Uterus (tissue), 4 donors: ENCODE results near the gene MAP3K8. TPM values are rescaled to one million over a fixed set of nuclear protein-coding genes. Genes with fewer than 3 reads are reported as not detected.

Experiments
- DNase-seq, 2 donors: peaks; one replicate each; pipeline ENCODE4 v3.0.0-alpha.2; 2019 to 2020
- H3K27ac ChIP-seq, 2 donors: fragments of 200-600 bp; sonication (generic); 1 replicate in 1 of 2; 2 replicates in 1 of 2; pipeline ENCODE4 v1.5.1; 2016 to 2018
- H3K27me3 ChIP-seq, 2 donors: fragments of 200-600 bp; sonication (generic); one replicate each; pipeline ENCODE4 v1.5.1; 2018 to 2019; ENCODE audit warnings: control low read depth in 1 of 2
- H3K36me3 ChIP-seq, 2 donors: fragments of 200-600 bp; sonication (generic); one replicate each; pipeline ENCODE4 v1.5.1; 2019; ENCODE audit warnings: control low read depth in 1 of 2
- H3K4me1 ChIP-seq, 2 donors: fragments of 200-600 bp; sonication (generic); one replicate each; pipeline ENCODE4 v1.5.1; 2018 to 2019; ENCODE audit warnings: control low read depth in 1 of 2
- H3K4me3 ChIP-seq, 2 donors: fragments of 200-600 bp; sonication (generic); 1 replicate in 1 of 2; 2 replicates in 1 of 2; pipeline ENCODE4 v1.5.1; 2018 to 2019; ENCODE audit warnings: mild to moderate bottlenecking in 1 of 2
- H3K9me3 ChIP-seq, 2 donors: fragments of 200-600 bp; sonication (generic); one replicate each; pipeline ENCODE4 v1.5.1; 2019; ENCODE audit warnings: control low read depth in 1 of 2
- CTCF ChIP-seq, 4 experiments: fragments of 200-600 bp in 2 of 4; fragments of 450-650 bp in 2 of 4; sonication (generic) in 2 of 4; IDR thresholded peaks; one replicate each; pipeline ENCODE4 v1.5.1; 2016 to 2019; ENCODE audit warnings: antibody characterized with exemption in 4 of 4, mild to moderate bottlenecking in 2 of 4, moderate library complexity in 1 of 4
- POLR2A ChIP-seq, 2 donors: fragments of 450-650 bp; IDR thresholded peaks; one replicate each; pipeline ENCODE4 v1.6.1; 2016; ENCODE audit warnings: antibody characterized with exemption in 2 of 2, mild to moderate bottlenecking in 1 of 2, moderate library complexity in 1 of 2
- intact Hi-C: fragments of 100-400 bp; cut with DNase I; formaldehyde crosslinking; loops from one replicate; pipeline ENCODE4 v1.15.1; 2023; ENCODE audit warnings: low total_unique reads
- total RNA-seq, 4 donors: library from RNA; depleted of rRNA in 3 of 4; stranded (reverse); fragments of >200 nt in 3 of 4; gene quantifications; one replicate each; pipeline versions ENCODE4 v1.1.0 to v1.2.4, GENCODE V29; 2014 to 2023
- donor health status: DM: yes; HTN: yes; CAD: no.

Gene MAP3K8
- total RNA-seq, 4 donors from 2014 or later, result 13.3 to 63.0 (median 24.4) TPM

DNA sequence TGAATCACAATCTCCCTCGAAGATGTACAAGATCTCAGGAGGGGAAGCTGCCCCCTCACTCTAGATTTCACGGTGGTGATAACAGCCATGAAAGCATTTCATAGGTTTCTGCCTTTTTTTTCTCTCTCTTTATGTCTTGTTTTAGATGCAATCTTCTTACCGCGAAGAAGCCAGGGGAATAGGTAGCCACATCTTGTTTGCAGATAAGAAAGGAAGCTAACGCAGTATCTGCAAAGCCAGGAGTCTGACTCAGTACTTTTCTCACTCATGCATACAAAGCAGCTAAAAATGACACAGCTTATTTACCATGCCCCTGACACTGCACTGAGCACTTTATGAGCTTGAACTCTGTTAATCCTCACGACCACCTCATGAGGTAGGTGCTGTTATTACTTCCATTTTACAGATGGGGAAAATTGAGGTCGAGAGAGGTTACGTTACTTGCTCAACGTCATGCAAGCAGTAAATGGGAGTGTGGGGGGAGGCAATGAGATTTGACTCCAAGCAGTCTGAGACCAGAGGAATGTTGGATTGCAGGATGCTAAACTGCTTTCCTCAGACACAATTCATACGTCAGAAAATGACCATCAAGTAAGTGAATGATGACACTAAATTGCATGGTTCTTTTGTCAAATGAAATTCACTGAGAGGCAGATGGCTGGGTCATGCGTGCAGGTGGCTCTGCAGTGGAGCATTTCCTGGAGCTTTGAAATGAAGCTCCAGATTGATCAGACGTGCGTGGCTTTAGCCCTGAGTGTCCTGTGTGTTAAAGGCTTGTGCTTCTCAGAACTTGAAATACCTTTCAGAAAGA lies 3.3 kb downstream of the MAP3K8 start:
- Histone ChIP-seq H3K27me3 (no peaks in the 10 kb centered on the region), H3K27ac (peak overlapping the region; percentile 97 to 99), H3K9me3 (no peaks in the 10 kb centered on the region), H3K36me3 (no peaks in the 10 kb centered on the region), H3K4me3 (peak overlapping the region; percentile 68 to 84), H3K4me1 (peaks cover 5 to 11% of the 10 kb centered on the region in 2 donors)
- DNase-seq, result no peak
- TF ChIP-seq POLR2A (IDR thresholded peaks at IDR 0.05) (no peak), CTCF (IDR thresholded peaks at IDR 0.05) (no peak)
- intact Hi-C loops, result no loop called here

DNA sequence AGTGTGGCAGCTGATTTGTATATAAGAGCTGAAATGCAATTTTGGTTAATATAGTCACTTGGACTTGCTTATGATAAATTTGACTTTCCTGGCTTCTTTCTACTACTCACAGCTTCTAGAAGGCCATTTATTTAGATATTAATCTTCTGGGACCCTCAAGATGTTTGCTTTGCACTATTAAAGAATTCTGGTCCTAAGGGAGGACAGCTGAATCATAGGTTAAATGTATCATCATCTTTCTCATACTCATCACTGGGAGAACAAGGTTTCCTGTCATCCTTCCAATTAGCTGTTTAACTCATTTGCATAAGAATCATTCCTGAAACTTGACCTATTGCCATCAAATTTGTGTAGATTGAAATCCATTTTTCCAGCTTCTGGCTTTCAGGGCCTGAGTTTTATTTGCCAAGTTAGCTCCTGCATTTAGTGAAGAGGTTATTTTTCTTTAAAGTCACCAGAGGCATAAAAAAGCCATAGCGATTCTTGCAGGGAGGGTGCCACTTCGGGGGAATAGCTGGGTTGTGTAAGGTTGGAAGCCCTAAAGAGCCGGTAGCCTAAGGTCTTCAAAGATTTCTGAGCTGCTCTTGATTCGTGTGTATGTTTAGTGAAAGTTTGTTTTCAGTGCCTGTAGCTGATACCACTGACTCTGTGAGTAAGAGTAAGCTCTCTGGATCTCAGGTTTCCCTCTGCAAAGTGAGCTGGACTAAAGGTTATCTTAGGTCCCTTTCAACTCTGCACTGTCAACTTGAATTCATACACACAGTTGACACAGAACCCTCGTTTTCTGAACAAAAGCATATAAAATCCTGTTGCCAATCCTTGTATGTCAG lies 4.3 kb downstream of the MAP3K8 start:
- Histone ChIP-seq H3K4me1 (peaks cover 5 to 11% of the 10 kb centered on the region in 2 donors), H3K27me3 (no peaks in the 10 kb centered on the region), H3K36me3 (no peaks in the 10 kb centered on the region), H3K4me3 (peak overlapping the region; percentile 68 to 84), H3K9me3 (no peaks in the 10 kb centered on the region), H3K27ac (peak overlapping the region; percentile 97 to 99)
- no peak for DNase-seq
- intact Hi-C loops, result no loop called here
- no peak for TF ChIP-seq CTCF (IDR thresholded peaks at IDR 0.05)
- TF ChIP-seq POLR2A (IDR thresholded peaks at IDR 0.05), result no peak

GRCh38 chr10:30439931-30440330 lies 5.9 kb downstream of the MAP3K8 start:
- Histone ChIP-seq H3K4me1 (peaks cover 9 to 11% of the 10 kb centered on the region in 2 donors), H3K9me3 (no peaks in the 10 kb centered on the region), H3K36me3 (no peaks in the 10 kb centered on the region), H3K27me3 (no peaks in the 10 kb centered on the region), H3K27ac (no peak overlapping the region), H3K4me3 (no peak overlapping the region)
- no peak for DNase-seq
- TF ChIP-seq POLR2A (IDR thresholded peaks at IDR 0.05) (no peak), CTCF (IDR thresholded peaks at IDR 0.05) (no peak)
- intact Hi-C loops, result no loop called here

DNA sequence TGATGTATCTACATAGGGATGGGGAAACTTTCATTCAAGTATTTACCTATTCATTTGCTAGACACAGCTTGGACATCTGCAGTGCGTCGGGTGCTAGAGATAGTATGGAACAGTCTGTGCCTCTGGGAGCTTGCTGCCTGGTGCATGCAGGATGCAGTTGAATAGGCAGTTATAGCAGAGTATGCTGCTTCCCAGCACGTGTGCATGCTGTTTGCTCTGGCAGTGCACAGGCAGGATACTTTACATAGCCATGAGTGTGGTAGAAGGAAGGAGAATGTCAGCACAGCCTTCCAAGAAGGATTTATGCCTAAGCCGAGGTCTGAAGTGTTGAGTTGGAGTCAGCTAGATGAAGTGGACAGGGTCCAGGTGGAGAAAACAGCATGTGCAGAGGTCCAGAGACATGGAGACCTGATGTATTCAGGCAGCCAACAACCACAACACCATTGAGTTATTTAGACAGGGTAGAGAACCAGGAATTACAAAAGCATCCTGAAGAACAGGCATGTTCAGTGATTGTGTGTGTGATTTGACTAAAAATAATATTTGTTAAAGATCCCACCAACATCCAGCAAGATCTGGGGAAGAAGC lies 8.1 kb downstream of the MAP3K8 start:
- intact Hi-C loops, result no loop called here
- no peak overlapping the region for H3K4me3 ChIP-seq
- H3K27me3 ChIP-seq, result no peaks in the 10 kb centered on the region
- H3K36me3 ChIP-seq, result no peaks in the 10 kb centered on the region
- no peaks in the 10 kb centered on the region for H3K9me3 ChIP-seq
- TF ChIP-seq POLR2A (IDR thresholded peaks at IDR 0.05) (no peak), CTCF (IDR thresholded peaks at IDR 0.05) (no peak)
- H3K4me1 ChIP-seq, result peaks cover 7 to 11% of the 10 kb centered on the region in 2 donors
- DNase-seq, result no peak
- H3K27ac ChIP-seq, result peak overlapping the region; percentile 4 to 35
